Esophagus squamous epithelium (tissue), 5 donors: Measurements from ENCODE around the gene FAM222A. TPM values are rescaled to one million over a fixed set of nuclear protein-coding genes. Genes with fewer than 3 reads are reported as not detected.

Source experiments
- DNase-seq: peaks from one replicate; lab custom pipeline; 2025; lab: John Stamatoyannopoulos, UW
- H3K27ac ChIP-seq, 4 donors: fragments of 200-600 bp; sonication (generic); one replicate each; pipeline ENCODE4 v1.5.1; 2016 to 2019; ENCODE audit warnings: mild to moderate bottlenecking in 1 of 4
- H3K27me3 ChIP-seq, 4 donors: fragments of 200-600 bp; sonication (generic); 1 replicate in 3 of 4; 2 replicates in 1 of 4; pipeline versions ENCODE4 v1.5.1 to v1.6.0; 2017 to 2021; ENCODE audit warnings: antibody characterized with exemption in 1 of 4
- H3K36me3 ChIP-seq, 3 donors: fragments of 200-600 bp; sonication (generic); one replicate each; pipeline ENCODE4 v1.5.1; 2016 to 2019
- H3K4me1 ChIP-seq, 3 donors: fragments of 200-600 bp; sonication (generic); one replicate each; pipeline ENCODE4 v1.5.1; 2017 to 2019
- H3K4me3 ChIP-seq, 4 donors: fragments of 200-600 bp; sonication (generic); 1 replicate in 3 of 4; 2 replicates in 1 of 4; pipeline ENCODE4 v1.5.1; 2016 to 2019; ENCODE audit warnings: mild to moderate bottlenecking in 2 of 4, moderate library complexity in 1 of 4
- H3K9me3 ChIP-seq, 3 donors: fragments of 200-600 bp; sonication (generic); one replicate each; pipeline ENCODE4 v1.5.1; 2016 to 2019
- CTCF ChIP-seq, 6 experiments: fragments of 450-650 bp in 4 of 6; fragments of 200-600 bp in 2 of 6; sonication (generic) in 2 of 6; IDR thresholded peaks; one replicate each; pipeline ENCODE4 v1.5.1; 2016 to 2019; ENCODE audit warnings: antibody characterized with exemption in 6 of 6, mild to moderate bottlenecking in 4 of 6, moderate library complexity in 4 of 6
- POLR2A ChIP-seq, 4 donors: fragments of 450-650 bp; IDR thresholded peaks; one replicate each; pipeline ENCODE4 v1.6.1; 2017; ENCODE audit warnings: antibody characterized with exemption in 4 of 4, mild to moderate bottlenecking in 4 of 4, moderate library complexity in 3 of 4
- WGBS, 2 donors: methylation state at CpG; one replicate each; pipeline ENCODE4 v1.1.5; 2018; 5-methylcytosine and 5-hydroxymethylcytosine counted together
- intact Hi-C: fragments of 100-400 bp; cut with DNase I; formaldehyde crosslinking; loops from one replicate; pipeline ENCODE4 v1.15.0; 2022
- total RNA-seq, 4 donors: library from RNA; depleted of rRNA; stranded (reverse); fragments of >200 nt; gene quantifications; one replicate each; pipeline ENCODE4 v1.1.0, GENCODE V29; 2016
- donor health status: DM: yes; HTN: yes; CAD: no.

Gene FAM222A
- total RNA-seq, 4 donors from 2014 or later: 0.57 to 9.3 (median 5.0) TPM

GRCh38 chr12:109815757-109816617 lies 102.4 kb downstream of the FAM222A start:
- no peak for DNase-seq
- no peak overlapping the region for H3K4me3 ChIP-seq
- H3K27me3 ChIP-seq: peaks cover 0 to 7% (median 0%) of the 10 kb centered on the region in 4 donors
- peaks cover 0 to 29% (median 0%) of the 10 kb centered on the region in 3 donors for H3K36me3 ChIP-seq
- whole genome bisulfite sequencing, 2 donors: 73 to 75% methylated on average over 6 to 8 of the region's 10 CpGs
- H3K4me1 ChIP-seq: peaks cover 6 to 35% (median 13%) of the 10 kb centered on the region in 3 donors
- no peak for TF ChIP-seq POLR2A (IDR thresholded peaks at IDR 0.05)
- no peak for TF ChIP-seq CTCF (IDR thresholded peaks at IDR 0.05)
- no peaks in the 10 kb centered on the region for H3K9me3 ChIP-seq
- intact Hi-C loops: no loop called here
- peak overlapping the region in 1 of 4 donors; percentile 21 for H3K27ac ChIP-seq

- Histone ChIP-seq H3K4me1 (peaks cover 10 to 44% (median 22%) of the 10 kb centered on the region in 3 donors), H3K27ac (no peak overlapping the region), H3K27me3 (peaks cover 0 to 7% (median 0%) of the 10 kb centered on the region in 4 donors), H3K9me3 (no peaks in the 10 kb centered on the region), H3K36me3 (peaks cover 0 to 26% (median 0%) of the 10 kb centered on the region in 3 donors), H3K4me3 (no peak overlapping the region)
- intact Hi-C loops: no loop called here
- DNase-seq: no peak
- 71 to 78% methylated on average over 3 of the region's 7 CpGs for WGBS, 2 donors
- TF ChIP-seq CTCF (IDR thresholded peaks at IDR 0.05) (no peak), POLR2A (IDR thresholded peaks at IDR 0.05) (no peak)
These were observed 103.2 kb downstream of the FAM222A start for GRCh38 chr12:109816870-109817269.

GRCh38 chr12:109817627-109818231 lies 104.1 kb downstream of the FAM222A start:
- H3K9me3 ChIP-seq: no peaks in the 10 kb centered on the region
- H3K4me3 ChIP-seq: no peak overlapping the region
- DNase-seq: no peak
- H3K27me3 ChIP-seq: peaks cover 0 to 7% (median 0%) of the 10 kb centered on the region in 4 donors
- H3K27ac ChIP-seq: no peak overlapping the region
- WGBS, 2 donors: 86 to 96% methylated on average over 4 to 8 of the region's 8 CpGs
- no peak for TF ChIP-seq POLR2A (IDR thresholded peaks at IDR 0.05)
- no peak for TF ChIP-seq CTCF (IDR thresholded peaks at IDR 0.05)
- H3K36me3 ChIP-seq: peaks cover 0 to 21% (median 0%) of the 10 kb centered on the region in 3 donors
- peaks cover 19 to 52% (median 22%) of the 10 kb centered on the region in 3 donors for H3K4me1 ChIP-seq
- intact Hi-C loops: no loop called here

- intact Hi-C loops: no loop called here
- Histone ChIP-seq H3K4me3 (no peak overlapping the region), H3K27me3 (peaks cover 0 to 7% (median 0%) of the 10 kb centered on the region in 4 donors), H3K4me1 (peaks cover 22 to 57% (median 27%) of the 10 kb centered on the region in 3 donors), H3K36me3 (peaks cover 0 to 16% (median 0%) of the 10 kb centered on the region in 3 donors), H3K9me3 (no peaks in the 10 kb centered on the region), H3K27ac (no peak overlapping the region)
- DNase-seq: no peak
- WGBS, 2 donors: 91 to 92% methylated on average over 8 to 9 of the region's 9 CpGs
- no peak for TF ChIP-seq POLR2A (IDR thresholded peaks at IDR 0.05)
- no peak for TF ChIP-seq CTCF (IDR thresholded peaks at IDR 0.05)
These were observed 104.6 kb downstream of the FAM222A start for GRCh38 chr12:109818253-109818652.
